ENCODE data around the gene TSC22D4. TPM values are rescaled to one million over a fixed set of nuclear protein-coding genes. Genes with fewer than 3 reads are reported as not detected.
"Not testable (repeated sequence)": the region's sequence is repeated elsewhere in the genome, so short reads cannot be mapped to it uniquely, and the experiment has no call there.

The TSC22D4 gene
- total and polyA plus RNA-seq, 4 experiments from 2014 or later: 30.0 to 154 (median 89.1) TPM

DNA sequence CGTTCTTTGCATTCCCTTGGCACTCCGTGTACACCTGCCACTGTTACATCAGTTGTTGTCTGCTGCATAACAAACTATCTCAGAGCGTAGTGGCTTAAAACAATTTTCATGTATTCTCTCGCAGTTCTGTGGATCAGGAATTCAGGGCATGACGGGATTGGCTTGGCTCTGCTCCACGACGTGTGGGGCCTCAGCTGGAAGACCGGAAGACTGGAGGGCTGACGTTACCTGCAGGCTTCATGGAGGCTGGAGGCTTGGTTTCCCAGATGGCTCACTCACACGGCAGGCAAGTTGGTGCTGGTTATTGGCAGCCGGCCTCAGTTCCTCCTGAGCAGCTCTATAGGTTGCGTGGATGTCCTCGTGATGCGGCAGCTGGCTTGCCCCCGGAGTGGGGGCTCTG, 30.2 kb upstream of the TSC22D4 start:
- Mint-ChIP-seq H3K4me1 (peaks cover 3 to 12% (median 6%) of the 10 kb centered on the region in 4 donors), H3K27me3 (peaks cover 0 to 2% of the 10 kb centered on the region in 2 donors), H3K27ac (no peak overlapping the region), H3K4me3 (no peak overlapping the region), H3K9me3 (no peaks in the 10 kb centered on the region), H3K36me3 (no peaks in the 10 kb centered on the region)
- ChIA-PET CTCF (ENCODE audit: partially characterized antibody) (interaction anchor here (1.0 kb wide), 2 partner anchors 10 to 12 kb away, joined by 3 read pairs; no protein-coding TSS in a partner anchor), POLR2A (ENCODE audit: partially characterized antibody) (interaction anchor here (1.3 kb wide), 1 partner anchor 36 kb away, joined by 3 read pairs; no protein-coding TSS in a partner anchor)
- Histone ChIP-seq H3K27me3 (ENCODE audit: insufficient read depth, low read length) (no peaks in the 10 kb centered on the region), H3K36me3 (ENCODE audit: insufficient read depth, low read length) (no peaks in the 10 kb centered on the region), H3K27ac (ENCODE audit: low read depth, low read length) (no peak overlapping the region), H3K9me3 (ENCODE audit: control insufficient read depth in 1 of 2, low read length in 2 of 2) (no peaks in the 10 kb centered on the region), H3K4me1 (ENCODE audit: insufficient read depth, low read length) (no peaks in the 10 kb centered on the region), H3K4me3 (ENCODE audit: low read length in 2 of 2) (no peak overlapping the region)
- DNase-seq: no peak
- intact Hi-C loops (cut with micrococcal nuclease): no loop called here

DNA sequence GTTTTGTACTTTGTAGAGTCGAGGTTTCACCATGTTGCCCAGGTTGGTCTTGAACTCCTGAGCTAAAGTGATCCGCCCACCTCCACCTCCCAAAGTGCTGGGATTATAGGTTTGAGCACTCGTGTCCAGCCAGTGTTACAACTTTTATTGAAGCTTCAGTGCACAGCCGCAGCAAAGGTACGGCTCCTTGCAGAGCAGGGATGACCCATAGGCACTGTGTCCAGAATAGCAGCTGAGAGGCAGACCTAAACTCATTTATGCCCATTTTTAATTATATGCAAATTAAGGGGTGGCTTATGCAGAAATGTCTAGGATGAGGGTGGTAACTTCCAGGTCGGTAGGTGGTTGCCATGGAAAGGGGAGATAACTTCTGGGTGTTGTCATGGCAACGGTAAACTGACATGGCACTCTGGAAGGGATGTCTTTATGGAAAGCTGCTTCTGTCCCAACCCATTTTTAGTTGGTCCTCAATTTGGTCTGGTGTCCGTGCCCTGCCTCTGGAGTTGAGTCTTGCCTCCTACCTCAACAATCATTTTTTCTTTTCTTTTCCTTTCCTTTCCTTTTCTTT, 27.4 kb upstream of the TSC22D4 start:
- no peak for DNase-seq
- intact Hi-C loops (cut with micrococcal nuclease): no loop called here
- H3K4me3 ChIP-seq (ENCODE audit: low read length in 2 of 2): no peak overlapping the region
- H3K4me1 ChIP-seq (ENCODE audit: insufficient read depth, low read length): no peaks in the 10 kb centered on the region
- peaks cover 0 to 5% (median 2%) of the 10 kb centered on the region in 4 donors for H3K4me1 Mint-ChIP-seq
- no peak overlapping the region for H3K27ac ChIP-seq (ENCODE audit: low read depth, low read length)
- H3K36me3 ChIP-seq (ENCODE audit: insufficient read depth, low read length): no peaks in the 10 kb centered on the region
- ChIA-PET CTCF (ENCODE audit: partially characterized antibody) (interaction anchor here (0.7 to 1.7 kb wide), 5 partner anchors 10 to 59 kb away, joined by 3 to 4 read pairs (median 3); no protein-coding TSS in a partner anchor), POLR2A (ENCODE audit: partially characterized antibody) (interaction anchor here (0.8 to 1.6 kb wide), 2 partner anchors 10 to 11 kb away, joined by 3 to 5 read pairs; no protein-coding TSS in a partner anchor)
- H3K27ac Mint-ChIP-seq: no peak overlapping the region
- H3K27me3 ChIP-seq (ENCODE audit: insufficient read depth, low read length): no peaks in the 10 kb centered on the region
- H3K9me3 ChIP-seq (ENCODE audit: control insufficient read depth in 1 of 2, low read length in 2 of 2): no peaks in the 10 kb centered on the region
- peaks cover 0 to 2% of the 10 kb centered on the region in 2 donors for H3K27me3 Mint-ChIP-seq
- H3K36me3 Mint-ChIP-seq: no peaks in the 10 kb centered on the region
- H3K4me3 Mint-ChIP-seq: no peak overlapping the region
- H3K9me3 Mint-ChIP-seq: no peaks in the 10 kb centered on the region

DNA sequence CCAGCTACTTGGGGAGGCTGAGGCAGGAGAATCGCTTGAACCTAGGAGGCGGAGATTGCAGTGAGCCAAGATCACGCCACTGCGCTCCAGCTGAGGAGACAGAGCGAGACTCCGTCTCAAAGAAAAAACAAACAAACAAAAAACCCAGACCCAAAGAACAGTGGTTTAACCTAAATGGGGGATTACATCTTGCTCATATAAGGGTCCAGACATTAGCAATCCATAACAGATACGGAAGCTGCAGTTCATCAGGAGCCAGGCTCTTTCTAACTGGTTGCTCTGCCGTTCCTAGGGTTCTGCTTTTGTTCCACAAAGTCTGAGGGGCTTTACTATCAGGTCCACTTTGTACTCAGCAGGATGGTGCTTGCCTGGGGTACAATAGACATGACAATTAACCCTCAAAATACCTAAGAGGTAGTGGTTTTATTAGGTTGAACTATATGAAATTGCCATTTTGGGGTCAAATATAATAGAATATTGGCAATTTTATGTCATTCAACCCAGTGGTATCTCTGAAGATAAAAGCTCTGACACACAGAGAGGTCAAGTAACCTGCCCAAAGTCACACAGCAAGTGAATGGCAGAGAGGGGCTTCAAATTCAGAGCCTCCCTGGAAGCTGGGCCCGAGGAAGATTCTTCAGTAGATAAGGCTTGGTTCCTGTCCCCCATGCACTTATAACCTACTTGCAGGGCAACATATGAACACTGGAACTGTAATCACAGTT, 26.0 kb upstream of the TSC22D4 start:
- H3K4me3 ChIP-seq (ENCODE audit: low read length in 2 of 2): no peak overlapping the region

DNA sequence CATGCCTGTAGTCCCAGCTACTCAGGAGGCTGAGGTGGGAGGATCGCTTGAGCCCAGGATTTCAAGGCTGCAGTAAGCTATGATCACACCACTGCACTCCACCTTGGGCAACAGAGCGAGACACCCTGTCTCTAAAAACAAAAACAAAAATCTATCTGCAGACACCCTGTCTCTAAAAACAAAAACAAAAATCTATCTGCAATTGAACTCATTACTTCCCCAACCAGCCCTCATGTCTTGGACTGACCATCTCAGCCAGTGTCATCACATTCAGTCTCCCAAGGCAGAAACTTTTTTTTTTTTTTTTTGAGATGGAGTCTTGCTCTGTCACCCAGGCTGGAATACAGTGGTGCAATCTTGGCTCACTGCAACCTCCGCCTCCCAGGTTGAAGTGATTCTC, 25.0 kb upstream of the TSC22D4 start:
- H3K4me3 Mint-ChIP-seq; intact Hi-C loops (cut with micrococcal nuclease); POLR2A ChIA-PET (ENCODE audit: partially characterized antibody); H3K4me3 ChIP-seq (ENCODE audit: low read length in 2 of 2); H3K27me3 ChIP-seq (ENCODE audit: insufficient read depth, low read length); CTCF ChIA-PET (ENCODE audit: partially characterized antibody); H3K27ac Mint-ChIP-seq; H3K36me3 ChIP-seq (ENCODE audit: insufficient read depth, low read length); H3K4me1 ChIP-seq (ENCODE audit: insufficient read depth, low read length); H3K9me3 Mint-ChIP-seq; H3K27me3 Mint-ChIP-seq; H3K27ac ChIP-seq (ENCODE audit: low read depth, low read length); H3K36me3 Mint-ChIP-seq; H3K4me1 Mint-ChIP-seq; DNase-seq; H3K9me3 ChIP-seq (ENCODE audit: control insufficient read depth in 1 of 2, low read length in 2 of 2): not testable (repeated sequence)

More for the DNA sequence above, 26.0 kb upstream of the TSC22D4 start:
- no peak overlapping the region for H3K27ac ChIP-seq (ENCODE audit: low read depth, low read length)
- no peaks in the 10 kb centered on the region for H3K9me3 ChIP-seq (ENCODE audit: control insufficient read depth in 1 of 2, low read length in 2 of 2)
- Mint-ChIP-seq H3K27me3 (peaks cover 0 to 2% of the 10 kb centered on the region in 2 donors), H3K36me3 (no peaks in the 10 kb centered on the region), H3K4me3 (no peak overlapping the region), H3K4me1 (peaks cover 0 to 3% (median under 1%) of the 10 kb centered on the region in 4 donors), H3K9me3 (no peaks in the 10 kb centered on the region), H3K27ac (no peak overlapping the region)
- no peaks in the 10 kb centered on the region for H3K4me1 ChIP-seq (ENCODE audit: insufficient read depth, low read length)
- no peak for DNase-seq
- ChIA-PET POLR2A (ENCODE audit: partially characterized antibody) (no interaction called here), CTCF (ENCODE audit: partially characterized antibody) (interaction anchor here (0.8 to 1.7 kb wide), 2 partner anchors 11 to 200 kb away, joined by 3 read pairs; no protein-coding TSS in a partner anchor)
- H3K36me3 ChIP-seq (ENCODE audit: insufficient read depth, low read length): no peaks in the 10 kb centered on the region
- intact Hi-C loops (cut with micrococcal nuclease): no loop called here
- no peaks in the 10 kb centered on the region for H3K27me3 ChIP-seq (ENCODE audit: insufficient read depth, low read length)

DNA sequence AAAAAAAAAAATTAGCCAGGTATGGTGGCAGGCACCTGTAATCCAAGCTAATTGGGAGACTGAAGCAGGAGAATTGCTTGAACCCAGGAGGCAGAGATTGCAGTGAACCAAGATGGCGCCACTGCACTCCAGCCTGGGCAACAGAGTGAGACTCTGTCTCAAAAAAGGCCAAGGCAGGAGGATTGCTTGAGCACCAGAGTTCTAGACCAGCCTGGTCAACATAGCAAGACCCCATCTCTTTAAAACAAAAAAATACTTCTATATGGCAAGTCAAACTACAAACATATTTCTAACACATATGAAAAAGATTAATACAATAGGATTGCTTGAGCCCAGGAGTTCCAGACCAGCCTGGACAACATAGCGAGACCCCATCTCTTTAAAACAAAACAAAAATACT, 21.7 kb upstream of the TSC22D4 start:
- H3K4me3 ChIP-seq (ENCODE audit: low read length in 2 of 2); H3K4me1 ChIP-seq (ENCODE audit: insufficient read depth, low read length); H3K27ac ChIP-seq (ENCODE audit: low read depth, low read length); H3K36me3 ChIP-seq (ENCODE audit: insufficient read depth, low read length); H3K36me3 Mint-ChIP-seq; H3K27me3 Mint-ChIP-seq; H3K9me3 ChIP-seq (ENCODE audit: control insufficient read depth in 1 of 2, low read length in 2 of 2); H3K9me3 Mint-ChIP-seq; H3K4me3 Mint-ChIP-seq; H3K27ac Mint-ChIP-seq; H3K27me3 ChIP-seq (ENCODE audit: insufficient read depth, low read length); intact Hi-C loops (cut with micrococcal nuclease); DNase-seq; H3K4me1 Mint-ChIP-seq: not testable (repeated sequence)
- ChIA-PET POLR2A (ENCODE audit: partially characterized antibody) (interaction anchor here (0.7 kb wide), 1 partner anchor 46 kb away, joined by 3 read pairs; no protein-coding TSS in a partner anchor), CTCF (ENCODE audit: partially characterized antibody) (interaction anchor here (1.4 kb wide), 1 partner anchor 59 kb away, joined by 7 read pairs; no protein-coding TSS in a partner anchor)

DNA sequence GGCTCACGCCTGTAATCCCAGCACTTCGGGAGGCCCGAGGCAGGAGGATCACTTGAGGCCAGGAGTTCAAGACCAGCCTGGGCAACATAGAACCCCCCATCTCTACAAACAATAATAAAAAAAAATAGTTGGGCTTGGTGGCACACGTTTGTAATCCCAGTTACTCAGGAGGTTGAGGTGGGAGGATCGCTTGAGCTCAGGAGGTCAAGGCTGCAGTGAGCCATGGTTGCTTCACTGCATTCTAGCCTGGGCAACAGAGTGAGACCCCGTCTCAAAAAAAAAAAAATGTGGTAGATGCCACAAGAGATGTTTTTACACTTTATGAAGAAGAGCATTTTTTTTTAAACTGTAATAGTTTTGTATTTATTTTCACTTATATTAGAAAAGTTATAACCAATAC, 17.5 kb upstream of the TSC22D4 start:
- Mint-ChIP-seq H3K4me1 (peaks cover 3 to 18% (median 14%) of the 10 kb centered on the region in 4 donors), H3K27me3 (peaks cover 0 to 2% of the 10 kb centered on the region in 2 donors), H3K9me3 (no peaks in the 10 kb centered on the region), H3K36me3 (no peaks in the 10 kb centered on the region), H3K4me3 (no peak overlapping the region), H3K27ac (peak overlapping the region in 1 of 7 donors; percentile 6)
- Histone ChIP-seq H3K9me3 (ENCODE audit: control insufficient read depth in 1 of 2, low read length in 2 of 2) (no peaks in the 10 kb centered on the region), H3K27ac (ENCODE audit: low read depth, low read length) (no peak overlapping the region), H3K4me1 (ENCODE audit: insufficient read depth, low read length) (peaks cover 10% of the 10 kb centered on the region), H3K27me3 (ENCODE audit: insufficient read depth, low read length) (no peaks in the 10 kb centered on the region), H3K4me3 (ENCODE audit: low read length in 2 of 2) (no peak overlapping the region), H3K36me3 (ENCODE audit: insufficient read depth, low read length) (no peaks in the 10 kb centered on the region)
- ChIA-PET POLR2A (ENCODE audit: partially characterized antibody) (interaction anchor here (0.9 to 1.5 kb wide), 2 partner anchors 17 to 49 kb away, joined by 4 to 5 read pairs; partner anchors contain the start of gene TSC22D4), CTCF (ENCODE audit: partially characterized antibody) (interaction anchor here (0.6 to 1.5 kb wide), 6 partner anchors 14 to 63 kb away, joined by 3 to 4 read pairs (median 3); partner anchors contain the start of gene TSC22D4)
- intact Hi-C loops (cut with micrococcal nuclease): no loop called here
- no peak for DNase-seq
